ENCODE results near the gene ST6GAL1.
"Not testable (repeated sequence)": the region's sequence is repeated elsewhere in the genome, so short reads cannot be mapped to it uniquely, and the experiment has no call there.

The ST6GAL1 gene

GRCh38 chr3:186946756-186947375 is 16.5 kb downstream of the ST6GAL1 start:
- DNase-seq: no peak

GRCh38 chr3:186949281-186949982 is 19.1 kb downstream of the ST6GAL1 start:
- no peak for DNase-seq

GRCh38 chr3:186950402-186951093 is 20.2 kb downstream of the ST6GAL1 start:
- no peak for DNase-seq

GRCh38 chr3:186951640-186952552 is 21.6 kb downstream of the ST6GAL1 start:
- no peak for DNase-seq

- no peak for DNase-seq
Observed at GRCh38 chr3:186953011-186953487, 22.7 kb downstream of the ST6GAL1 start.

GRCh38 chr3:186953992-186954699 is 23.8 kb downstream of the ST6GAL1 start:
- not testable (repeated sequence) for DNase-seq

- no peak for DNase-seq
Observed at GRCh38 chr3:186955898-186956696, 25.8 kb downstream of the ST6GAL1 start.

GRCh38 chr3:186959029-186959624 is 28.8 kb downstream of the ST6GAL1 start:
- DNase-seq: no peak

GRCh38 chr3:186960347-186960746 is 30.0 kb downstream of the ST6GAL1 start:
- DNase-seq: no peak

GRCh38 chr3:186962445-186962844 is 32.1 kb downstream of the ST6GAL1 start:
- no peak for DNase-seq

- no peak for DNase-seq
Observed at GRCh38 chr3:186963636-186964035, 33.3 kb downstream of the ST6GAL1 start.

- no peak for DNase-seq
Observed at GRCh38 chr3:186964071-186964470, 33.7 kb downstream of the ST6GAL1 start.

GRCh38 chr3:186964616-186965015 is 34.3 kb downstream of the ST6GAL1 start:
- DNase-seq: no peak

GRCh38 chr3:186965141-186965879 is 35.0 kb downstream of the ST6GAL1 start:
- DNase-seq: no peak

GRCh38 chr3:186966406-186966805 is 36.1 kb downstream of the ST6GAL1 start:
- no peak for DNase-seq

GRCh38 chr3:186967236-186967635 is 36.9 kb downstream of the ST6GAL1 start:
- DNase-seq: not testable (repeated sequence)

- no peak for DNase-seq
Observed at GRCh38 chr3:186967686-186968085, 37.4 kb downstream of the ST6GAL1 start.

- no peak for DNase-seq
Observed at GRCh38 chr3:186969607-186970006, 39.3 kb downstream of the ST6GAL1 start.

- not testable (repeated sequence) for DNase-seq
Observed at GRCh38 chr3:186971106-186971505, 40.8 kb downstream of the ST6GAL1 start.

- DNase-seq: no peak
Observed at GRCh38 chr3:186971578-186971977, 41.3 kb downstream of the ST6GAL1 start.

All from NCI-H2227 treated with DMSO at 0.1 percent for 48 hours (cell line).